Measurements from ENCODE around the gene CLP1. TPM values are rescaled to one million over a fixed set of nuclear protein-coding genes. Genes with fewer than 3 reads are reported as not detected.
"Not testable (repeated sequence)": the region's sequence is repeated elsewhere in the genome, so short reads cannot be mapped to it uniquely, and the experiment has no call there.

Gene CLP1
- total and polyA plus RNA-seq, 7 donors = 6.8 to 16.9 (median 10.0) TPM

- WGBS, 3 donors = 60 to 81% (median 62%) methylated on average over 18 of the region's 18 CpGs
- Histone ChIP-seq H3K27ac (no peak overlapping the region), H3K36me3 (ENCODE audit: insufficient read depth in 1 of 2, low read depth in 1 of 2) (peaks cover 11 to 99% of the 10 kb centered on the region in 2 donors), H3K27me3 (ENCODE audit: insufficient read depth in 3 of 3, low read length in 2 of 3) (no peaks in the 10 kb centered on the region), H3K9me3 (no peaks in the 10 kb centered on the region), H3K4me1 (no peaks in the 10 kb centered on the region), H3K4me3 (no peak overlapping the region)
- intact Hi-C loops (cut with DNase I) = no loop called here
- ATAC-seq (peak in 2 of 4 donors; percentile 22 to 31), DNase-seq (no peak)
- no peak for TF ChIP-seq CTCF (IDR thresholded peaks at IDR 0.05)
These were observed 41.3 kb downstream of the CLP1 start for GRCh38 chr11:57698843-57699365.

- H3K27ac ChIP-seq = no peak overlapping the region
- intact Hi-C loops (cut with DNase I) = no loop called here
- H3K4me1 ChIP-seq = no peaks in the 10 kb centered on the region
- H3K36me3 ChIP-seq (ENCODE audit: insufficient read depth in 1 of 2, low read depth in 1 of 2) = peaks cover 11 to 99% of the 10 kb centered on the region in 2 donors
- DNase-seq (no peak), ATAC-seq (no peak)
- H3K9me3 ChIP-seq = no peaks in the 10 kb centered on the region
- 80 to 89% (median 81%) methylated on average over 10 of the region's 10 CpGs for WGBS, 3 donors
- H3K4me3 ChIP-seq = no peak overlapping the region
- no peak for TF ChIP-seq CTCF (IDR thresholded peaks at IDR 0.05)
- H3K27me3 ChIP-seq (ENCODE audit: insufficient read depth in 3 of 3, low read length in 2 of 3) = no peaks in the 10 kb centered on the region
These were observed 42.3 kb downstream of the CLP1 start for GRCh38 chr11:57699813-57700212.

DNA sequence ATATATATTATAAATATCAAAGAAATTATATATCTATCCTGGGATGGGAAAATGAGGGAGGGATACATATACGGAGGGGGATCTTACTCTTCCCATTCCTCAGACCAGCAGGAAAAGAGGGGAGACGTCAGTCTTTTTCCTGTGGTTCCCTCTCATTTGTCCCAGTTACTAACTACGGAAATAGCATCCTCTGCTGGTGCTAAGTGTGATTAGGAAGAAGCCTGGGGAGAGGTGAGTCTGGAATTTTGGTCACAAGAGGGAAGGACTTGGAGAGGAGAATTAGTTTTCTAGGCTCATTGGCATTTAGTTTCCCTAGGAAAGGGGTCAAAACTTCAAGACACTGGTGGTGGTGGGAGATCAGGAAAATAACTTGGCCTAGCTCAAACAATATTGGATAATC, 42.9 kb downstream of the CLP1 start:
- Histone ChIP-seq H3K4me3 (no peak overlapping the region), H3K27ac (no peak overlapping the region), H3K9me3 (no peaks in the 10 kb centered on the region), H3K27me3 (ENCODE audit: insufficient read depth in 3 of 3, low read length in 2 of 3) (no peaks in the 10 kb centered on the region), H3K36me3 (ENCODE audit: insufficient read depth in 1 of 2, low read depth in 1 of 2) (peaks cover 9 to 99% of the 10 kb centered on the region in 2 donors), H3K4me1 (no peaks in the 10 kb centered on the region)
- TF ChIP-seq CTCF (IDR thresholded peaks at IDR 0.05) = no peak
- ATAC-seq (no peak), DNase-seq (no peak)
- intact Hi-C loops (cut with DNase I) = no loop called here
- 53 to 72% (median 60%) methylated on average over 3 of the region's 3 CpGs for WGBS, 3 donors

DNA sequence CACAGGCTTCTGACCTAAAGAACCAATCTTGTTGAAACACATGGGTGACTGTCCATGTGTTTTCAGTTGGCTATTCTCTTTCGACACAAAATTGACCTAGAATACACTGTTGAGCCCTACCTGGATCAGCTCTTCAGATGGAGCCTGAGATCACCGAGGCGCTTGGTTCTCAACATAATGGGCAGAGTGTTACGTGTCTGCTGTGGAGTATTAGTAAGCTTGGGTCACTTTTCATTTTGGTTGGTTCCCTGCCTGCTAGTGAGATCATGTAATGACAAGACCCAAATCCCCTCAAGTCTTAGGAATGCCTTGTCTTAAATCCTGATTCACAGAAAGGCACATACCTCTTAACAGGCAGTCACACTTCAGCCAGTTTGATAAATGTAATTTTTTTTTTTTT, 45.8 kb downstream of the CLP1 start:
- TF ChIP-seq CTCF (IDR thresholded peaks at IDR 0.05) = no peak
- Histone ChIP-seq H3K27me3 (ENCODE audit: insufficient read depth in 3 of 3, low read length in 2 of 3) (no peaks in the 10 kb centered on the region), H3K4me1 (no peaks in the 10 kb centered on the region), H3K9me3 (no peaks in the 10 kb centered on the region), H3K27ac (no peak overlapping the region), H3K36me3 (ENCODE audit: insufficient read depth in 1 of 2, low read depth in 1 of 2) (peaks cover 0 to 85% of the 10 kb centered on the region in 2 donors), H3K4me3 (no peak overlapping the region)
- 83 to 92% (median 84%) methylated on average over 4 of the region's 4 CpGs for WGBS, 3 donors
- ATAC-seq = no peak
- no peak for DNase-seq
- intact Hi-C loops (cut with DNase I) = no loop called here

GRCh38 chr11:57704932-57705331, 47.4 kb downstream of the CLP1 start:
- ATAC-seq (no peak), DNase-seq (no peak)
- Histone ChIP-seq H3K4me1 (peaks cover 1% of the 10 kb centered on the region), H3K27ac (no peak overlapping the region), H3K9me3 (no peaks in the 10 kb centered on the region), H3K36me3 (ENCODE audit: insufficient read depth in 1 of 2, low read depth in 1 of 2) (peaks cover 0 to 78% of the 10 kb centered on the region in 2 donors), H3K4me3 (no peak overlapping the region), H3K27me3 (ENCODE audit: insufficient read depth in 3 of 3, low read length in 2 of 3) (no peaks in the 10 kb centered on the region)
- intact Hi-C loops (cut with DNase I) = loop anchor here in 1 of 2 donors (5.0 kb wide), 1 partner anchor 33 kb away; no protein-coding TSS in a partner anchor
- 91 to 92% (median 91%) methylated on average over 6 of the region's 6 CpGs for WGBS, 3 donors
- no peak for TF ChIP-seq CTCF (IDR thresholded peaks at IDR 0.05)

DNA sequence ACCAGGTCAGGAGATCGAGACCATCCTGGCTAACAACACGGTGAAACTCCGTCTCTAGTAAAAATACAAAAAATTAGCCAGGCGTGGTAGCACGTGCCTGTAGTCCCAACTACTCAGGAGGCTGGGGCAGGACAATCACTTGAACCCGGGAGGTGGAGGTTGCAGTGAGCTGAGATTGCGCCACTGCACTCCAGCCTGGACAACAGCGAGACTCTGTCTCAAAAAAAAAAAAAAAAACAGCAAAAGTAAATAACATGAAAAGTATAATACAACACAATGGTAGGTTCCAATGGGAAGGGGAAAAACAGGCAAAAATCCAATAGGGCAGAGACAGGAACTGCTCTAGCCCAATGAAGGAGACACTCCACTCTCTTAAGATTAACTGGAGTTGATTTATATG, 47.9 kb downstream of the CLP1 start:
- 91 to 94% (median 93%) methylated on average over 8 of the region's 8 CpGs for WGBS, 3 donors

More for the DNA sequence above, 47.9 kb downstream of the CLP1 start:
- not testable (repeated sequence) for H3K27ac ChIP-seq; H3K9me3 ChIP-seq; ATAC-seq; H3K4me3 ChIP-seq; H3K4me1 ChIP-seq; H3K27me3 ChIP-seq (ENCODE audit: insufficient read depth in 3 of 3, low read length in 2 of 3); DNase-seq
- H3K36me3 ChIP-seq (ENCODE audit: insufficient read depth in 1 of 2, low read depth in 1 of 2) = peaks cover 0 to 73% of the 10 kb centered on the region in 2 donors
- intact Hi-C loops (cut with DNase I) = loop anchor here in 1 of 2 donors (5.0 kb wide), 1 partner anchor 33 kb away; no protein-coding TSS in a partner anchor

Data from psoas muscle (tissue), 8 donors.